GM12872 (cell line): Measurements from ENCODE around the gene GLOD4.

Experiments used
- TF ChIP-seq, protein P1 (sequence below): IDR thresholded peaks from 3 replicates; pipeline ENCODE4 v1.5.1; 2011; ENCODE audit warnings: low read depth, mild to moderate bottlenecking, low read length, moderate library complexity; ENCODE audit not compliant: insufficient read depth

The GLOD4 gene

DNA sequence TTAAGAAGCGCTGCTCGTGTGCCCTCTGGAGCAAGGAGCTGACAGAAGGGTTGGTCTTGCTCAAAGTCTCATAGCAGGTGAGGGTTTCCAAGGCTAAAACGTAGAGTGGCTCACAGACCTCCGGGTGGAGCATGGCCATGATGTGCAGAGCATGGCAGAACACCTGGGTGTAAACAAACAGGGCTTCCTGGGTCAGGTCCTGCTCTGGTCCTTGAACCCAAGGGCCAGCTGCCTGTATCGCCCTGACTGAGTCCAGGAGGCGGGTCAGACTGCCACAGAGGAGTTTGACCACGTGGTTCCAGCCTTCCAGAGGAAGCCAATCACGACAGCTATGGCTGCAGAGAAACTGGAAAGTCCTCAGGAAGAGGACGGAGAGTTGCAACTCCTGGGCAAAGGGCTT, 37.1 kb downstream of the GLOD4 start:
- TF ChIP-seq, protein P1, sequence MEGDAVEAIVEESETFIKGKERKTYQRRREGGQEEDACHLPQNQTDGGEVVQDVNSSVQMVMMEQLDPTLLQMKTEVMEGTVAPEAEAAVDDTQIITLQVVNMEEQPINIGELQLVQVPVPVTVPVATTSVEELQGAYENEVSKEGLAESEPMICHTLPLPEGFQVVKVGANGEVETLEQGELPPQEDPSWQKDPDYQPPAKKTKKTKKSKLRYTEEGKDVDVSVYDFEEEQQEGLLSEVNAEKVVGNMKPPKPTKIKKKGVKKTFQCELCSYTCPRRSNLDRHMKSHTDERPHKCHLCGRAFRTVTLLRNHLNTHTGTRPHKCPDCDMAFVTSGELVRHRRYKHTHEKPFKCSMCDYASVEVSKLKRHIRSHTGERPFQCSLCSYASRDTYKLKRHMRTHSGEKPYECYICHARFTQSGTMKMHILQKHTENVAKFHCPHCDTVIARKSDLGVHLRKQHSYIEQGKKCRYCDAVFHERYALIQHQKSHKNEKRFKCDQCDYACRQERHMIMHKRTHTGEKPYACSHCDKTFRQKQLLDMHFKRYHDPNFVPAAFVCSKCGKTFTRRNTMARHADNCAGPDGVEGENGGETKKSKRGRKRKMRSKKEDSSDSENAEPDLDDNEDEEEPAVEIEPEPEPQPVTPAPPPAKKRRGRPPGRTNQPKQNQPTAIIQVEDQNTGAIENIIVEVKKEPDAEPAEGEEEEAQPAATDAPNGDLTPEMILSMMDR, result no peak

DNA sequence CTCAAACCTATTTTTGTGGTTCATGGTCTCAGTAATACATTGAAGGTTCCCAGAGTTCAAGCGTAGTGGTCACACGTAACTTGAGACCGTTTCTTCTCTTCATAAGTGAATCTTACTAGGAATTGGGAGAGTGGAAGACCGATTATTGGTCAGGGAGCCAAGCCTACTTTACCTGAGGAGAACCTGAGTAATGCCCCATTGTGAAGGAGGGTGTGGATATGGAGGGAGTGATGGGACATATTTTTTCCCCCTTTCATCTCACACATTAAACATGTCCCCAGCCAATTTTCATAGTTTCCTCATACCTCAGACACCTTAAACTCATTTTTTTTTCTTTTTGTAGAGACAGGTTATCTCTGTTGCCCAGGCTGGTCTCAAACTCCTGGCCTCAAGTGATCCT, 38.9 kb downstream of the GLOD4 start:
- TF ChIP-seq, protein P1, result no peak

DNA sequence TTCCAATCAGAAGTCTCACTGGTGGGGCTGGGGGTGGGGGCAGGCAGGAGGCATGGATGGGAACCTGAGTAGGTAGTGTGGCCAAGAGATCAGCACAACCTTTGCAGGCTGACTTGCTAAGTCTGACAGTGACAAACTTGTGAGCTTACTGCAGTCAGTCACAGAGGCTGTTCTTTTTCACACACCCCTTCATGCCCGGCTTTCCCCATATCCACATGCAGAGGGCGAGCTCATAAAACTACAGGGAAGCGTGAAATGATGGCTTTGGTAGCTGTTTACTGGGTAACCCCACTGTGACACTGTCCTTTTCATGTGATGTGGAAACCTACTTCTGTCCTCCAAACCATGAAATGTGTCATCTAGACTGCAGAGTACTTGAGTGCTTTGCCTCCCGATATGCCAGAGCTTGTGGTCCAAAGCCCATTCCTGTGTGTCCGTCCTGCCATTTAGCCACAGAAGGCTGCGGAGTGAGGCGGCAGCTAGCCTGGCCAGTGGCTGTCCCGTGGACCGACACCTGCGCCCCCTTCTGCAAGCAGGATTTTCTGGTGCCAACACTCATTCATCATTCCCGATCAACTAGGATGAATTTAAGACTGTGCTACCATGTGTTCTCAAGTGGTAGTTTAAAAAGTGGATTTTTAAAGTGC, 39.8 kb downstream of the GLOD4 start:
- TF ChIP-seq, protein P1, result no peak

DNA sequence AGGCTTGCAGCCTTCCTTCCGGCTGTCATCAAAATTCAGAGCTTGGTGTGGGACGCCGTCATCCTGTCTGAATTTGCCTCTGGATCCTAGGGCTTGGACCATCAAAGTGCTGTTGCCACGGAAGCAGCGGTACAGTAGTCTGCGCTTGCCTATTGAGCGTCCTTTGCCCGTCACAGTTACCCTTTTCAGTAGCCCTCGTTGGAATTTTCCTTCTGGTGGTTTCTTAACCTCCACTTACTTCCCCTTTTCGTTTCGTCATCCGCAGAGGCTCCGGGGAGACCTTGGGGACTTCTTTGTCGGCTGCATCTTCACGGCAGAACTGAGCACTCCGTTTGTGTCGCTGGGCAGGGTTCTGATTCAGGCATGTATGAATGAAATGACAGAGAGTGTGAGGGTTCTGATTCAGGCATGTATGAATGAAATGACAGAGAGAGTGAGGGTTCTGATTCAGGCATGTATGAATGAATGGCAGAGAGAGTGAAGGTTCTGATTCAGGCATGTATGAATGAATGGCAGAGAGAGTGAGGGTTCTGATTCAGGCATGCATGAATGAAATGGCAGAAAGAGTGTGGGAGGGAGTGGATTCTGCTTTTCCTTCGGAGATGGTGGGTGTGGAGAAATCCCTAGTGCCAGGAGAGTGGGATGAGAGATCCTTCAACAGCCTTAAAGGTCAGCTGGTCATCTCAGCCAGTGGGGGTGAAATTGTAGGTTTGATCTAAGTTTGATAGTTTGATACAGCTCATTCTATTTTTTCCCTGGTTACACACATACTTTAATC, 41.7 kb downstream of the GLOD4 start:
- TF ChIP-seq, protein P1, result no peak

DNA sequence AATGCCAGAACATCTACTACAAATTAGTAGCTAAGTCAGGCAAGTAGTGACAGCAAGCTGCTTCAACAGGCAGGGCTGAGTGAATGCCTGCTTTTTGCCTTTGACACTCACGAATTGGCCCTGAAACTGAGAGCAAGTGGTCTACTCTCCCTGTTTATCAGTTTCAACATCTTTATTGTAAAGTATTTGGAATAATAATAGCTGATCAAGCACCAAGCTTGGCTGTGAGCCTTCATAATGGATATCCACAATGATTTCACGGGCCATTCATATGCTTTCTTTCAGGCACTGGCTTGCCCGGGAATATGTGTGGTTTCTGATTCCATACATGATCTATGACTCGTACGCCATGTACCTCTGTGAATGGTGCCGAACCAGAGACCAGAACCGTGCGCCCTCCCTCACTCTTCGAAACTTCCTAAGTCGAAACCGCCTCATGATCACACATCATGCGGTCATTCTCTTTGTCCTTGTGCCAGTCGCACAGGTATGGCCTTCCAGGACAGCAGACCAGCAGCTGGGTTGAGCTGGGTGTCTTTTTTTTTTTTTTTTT, 44.4 kb downstream of the GLOD4 start:
- TF ChIP-seq, protein P1, result no peak

DNA sequence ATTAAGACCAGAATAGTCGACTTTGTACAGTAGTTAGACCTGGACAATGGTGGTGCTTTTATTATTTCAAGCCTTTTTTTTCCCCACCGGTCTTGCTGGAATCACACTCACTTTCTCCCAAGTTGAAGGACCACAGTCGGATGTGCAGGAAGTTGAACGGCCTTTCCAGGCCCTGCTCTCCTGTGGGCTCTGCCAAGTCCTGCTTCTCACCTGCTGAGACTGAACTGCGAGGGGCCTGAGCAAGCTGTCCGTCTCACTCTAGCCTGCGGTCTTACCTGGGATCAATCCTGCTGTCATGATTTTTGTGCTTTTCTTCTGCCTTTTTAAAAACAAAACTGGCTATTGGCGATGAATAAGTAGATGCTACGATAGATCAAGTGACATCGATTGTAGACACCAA, 48.3 kb downstream of the GLOD4 start:
- TF ChIP-seq, protein P1, result no peak

DNA sequence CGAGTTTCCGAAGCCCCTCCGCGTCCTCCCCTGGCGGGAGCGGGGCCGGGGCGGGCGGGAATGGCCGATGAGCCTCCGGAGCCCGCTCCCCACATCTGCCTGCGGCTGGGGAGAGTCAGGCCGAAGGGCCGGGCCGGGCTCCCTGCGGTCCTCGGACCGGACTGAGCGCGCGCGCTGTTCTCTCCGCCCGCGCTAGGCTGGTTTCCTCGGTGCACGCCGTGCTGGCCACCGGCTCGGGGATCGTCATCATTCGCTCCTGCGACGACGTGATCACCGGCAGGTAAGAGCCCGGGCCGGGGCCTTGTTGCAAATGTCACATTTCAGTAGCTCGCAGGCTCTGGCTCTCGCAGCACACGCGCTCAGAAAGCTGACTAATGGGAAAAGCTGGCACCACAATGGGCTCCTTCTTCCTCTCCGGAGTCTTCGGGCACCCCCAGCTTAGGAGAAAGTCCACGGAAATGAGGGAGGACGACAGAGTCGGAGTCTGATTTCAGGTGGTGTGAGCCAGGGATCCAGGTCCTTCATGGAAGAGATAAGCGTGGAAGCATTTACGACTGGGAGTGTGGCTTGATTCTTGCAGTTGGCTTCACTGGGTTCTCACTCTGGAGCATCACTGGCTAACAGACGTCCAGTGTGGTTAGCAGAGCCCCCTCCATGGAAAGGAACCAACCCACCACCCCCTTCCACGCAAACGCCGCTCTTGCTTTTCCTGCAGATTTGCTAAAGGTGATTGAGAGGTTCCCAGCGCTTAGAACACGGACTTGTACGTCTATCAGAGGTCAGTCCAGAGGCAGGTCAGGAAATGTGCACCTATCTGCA, 49.0 kb downstream of the GLOD4 start:
- TF ChIP-seq, protein P1, result no peak
